Activated T-cell treated with anti-CD3 and anti-CD28 coated beads, Interleukin-2, amount 50 U/mL, for 4 hours (primary cell): Measurements from ENCODE around the gene C11orf97. TPM values are rescaled to one million over a fixed set of nuclear protein-coding genes. Genes with fewer than 3 reads are reported as not detected.
"Not testable (repeated sequence)": the region's sequence is repeated elsewhere in the genome, so short reads cannot be mapped to it uniquely, and the experiment has no call there.

Experiments
- ATAC-seq, 2 donors: fragments of 200-7000 bp; cut with Tn5 transposase; one replicate each; pipeline ENCODE4 v1.10.0; 2021
- DNase-seq: peaks from one replicate; pipeline ENCODE4 v3.0.0-alpha.2; 2020
- H3K27me3 Mint-ChIP-seq: one replicate; pipeline ENCODE4 v1.8.0; 2021; ENCODE audit warnings: low read depth, mixed read lengths
- H3K36me3 Mint-ChIP-seq: one replicate; pipeline ENCODE4 v1.8.0; 2022; ENCODE audit warnings: mixed read lengths; ENCODE audit not compliant: insufficient read depth
- H3K4me1 Mint-ChIP-seq: one replicate; pipeline ENCODE4 v1.8.0; 2021; ENCODE audit warnings: low read depth, mixed read lengths
- H3K4me3 Mint-ChIP-seq: one replicate; pipeline ENCODE4 v1.8.0; 2021; ENCODE audit warnings: mild to moderate bottlenecking, moderate library complexity, mixed read lengths
- H3K9me3 Mint-ChIP-seq: one replicate; pipeline ENCODE4 v1.8.0; 2021; ENCODE audit warnings: mixed read lengths
- total RNA-seq, 3 donors: library from RNA; stranded (reverse); gene quantifications; one replicate each; pipeline ENCODE4 v1.2.1, GENCODE V29; 2021

Gene C11orf97, protein sequence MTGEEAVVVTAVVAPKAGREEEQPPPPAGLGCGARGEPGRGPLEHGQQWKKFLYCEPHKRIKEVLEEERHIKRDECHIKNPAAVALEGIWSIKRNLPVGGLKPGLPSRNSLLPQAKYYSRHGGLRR
- not detected for total RNA-seq

DNA sequence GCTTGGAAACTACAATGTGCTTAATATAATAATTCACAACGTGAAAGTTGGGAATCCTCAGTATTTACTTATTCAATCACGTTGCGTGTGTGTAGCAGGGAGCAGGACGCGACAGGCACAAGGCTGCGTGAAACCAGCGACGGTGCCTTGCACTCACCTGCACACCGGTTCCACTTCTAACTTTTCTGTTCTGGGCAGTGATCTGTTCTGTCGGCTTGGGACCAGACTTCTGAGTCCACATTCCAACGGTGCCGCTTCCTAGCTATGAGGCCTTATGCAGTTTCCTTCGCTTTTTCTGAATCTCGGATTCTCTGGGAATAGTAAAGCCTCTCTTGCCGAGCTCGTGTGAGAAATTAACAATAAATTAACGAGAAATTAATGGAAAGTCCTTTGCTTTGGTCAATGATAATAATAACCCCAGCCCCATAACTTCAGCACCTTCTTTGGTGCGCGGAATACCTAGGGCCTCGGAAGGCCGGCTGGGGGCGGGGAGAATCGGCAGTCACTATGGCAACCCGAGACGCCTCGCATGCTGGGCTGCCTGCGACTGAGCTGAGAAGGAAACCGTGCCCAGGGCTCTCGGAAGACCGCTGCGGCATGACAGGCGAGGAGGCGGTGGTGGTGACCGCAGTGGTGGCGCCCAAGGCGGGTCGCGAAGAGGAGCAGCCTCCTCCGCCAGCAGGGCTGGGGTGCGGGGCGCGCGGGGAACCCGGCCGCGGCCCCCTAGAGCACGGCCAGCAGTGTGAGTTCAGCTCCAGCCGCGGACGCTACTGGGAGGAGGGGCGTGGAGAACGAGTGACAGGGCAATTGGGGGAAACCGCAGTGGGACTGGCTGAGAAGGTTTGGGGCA is at the start of gene C11orf97:
C11orf97 (plus strand) TSS at position 530 of the 850 bp plus-strand sequence; CDS start at position 598, 68 bp downstream.
- Mint-ChIP-seq H3K4me3 (peak within 1 kb of the TSS; percentile 73), H3K27me3 (peaks cover 27% of the 10 kb centered on the region), H3K9me3 (no peaks in the 10 kb centered on the region), H3K36me3 (no peaks in the 10 kb centered on the region), H3K4me1 (peaks cover 12% of the 10 kb centered on the region)
- DNase-seq (peak; percentile 57), ATAC-seq (peak; percentile 84 to 87)

DNA sequence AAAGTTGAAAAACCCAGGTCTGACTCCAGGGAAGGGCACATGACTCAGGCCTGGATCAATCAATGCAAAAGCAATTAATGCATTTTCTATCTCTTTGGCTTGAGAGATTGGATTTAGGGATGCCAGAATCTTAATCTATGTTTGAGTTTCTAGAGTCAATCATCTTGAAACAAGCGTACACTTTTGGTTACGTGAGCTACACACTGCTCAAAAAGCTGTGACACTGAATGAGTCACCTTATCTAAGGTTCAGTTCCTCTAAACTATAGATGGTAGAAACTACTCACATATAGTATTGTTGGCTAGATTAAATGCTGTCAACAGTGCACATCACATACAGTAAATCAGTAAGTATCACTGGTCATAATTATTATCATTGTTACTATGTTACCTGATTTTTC is 42.8 kb upstream of the C11orf97 start:
- peak in 1 of 2 donors; percentile 7 for ATAC-seq
- no peak for DNase-seq
- no peak overlapping the region for H3K4me3 Mint-ChIP-seq
- H3K4me1 Mint-ChIP-seq = peaks cover 13% of the 10 kb centered on the region
- H3K27me3 Mint-ChIP-seq = no peaks in the 10 kb centered on the region
- no peaks in the 10 kb centered on the region for H3K9me3 Mint-ChIP-seq
- peaks cover 54% of the 10 kb centered on the region for H3K36me3 Mint-ChIP-seq

GRCh38 chr11:94472916-94473799 is 39.1 kb upstream of the C11orf97 start:
- H3K9me3 Mint-ChIP-seq = no peaks in the 10 kb centered on the region
- DNase-seq (no peak), ATAC-seq (peak; percentile 40 to 56)
- no peak overlapping the region for H3K4me3 Mint-ChIP-seq
- peaks cover 18% of the 10 kb centered on the region for H3K4me1 Mint-ChIP-seq
- no peaks in the 10 kb centered on the region for H3K27me3 Mint-ChIP-seq
- peaks cover 54% of the 10 kb centered on the region for H3K36me3 Mint-ChIP-seq

GRCh38 chr11:94477624-94478023 is 34.6 kb upstream of the C11orf97 start:
- Mint-ChIP-seq H3K4me1 (peaks cover 18% of the 10 kb centered on the region), H3K4me3 (no peak overlapping the region), H3K9me3 (no peaks in the 10 kb centered on the region), H3K36me3 (peaks cover 54% of the 10 kb centered on the region), H3K27me3 (no peaks in the 10 kb centered on the region)
- DNase-seq (no peak), ATAC-seq (no peak)

GRCh38 chr11:94481342-94481741 is 30.9 kb upstream of the C11orf97 start:
- H3K36me3 Mint-ChIP-seq = peaks cover 49% of the 10 kb centered on the region
- no peaks in the 10 kb centered on the region for H3K27me3 Mint-ChIP-seq

DNA sequence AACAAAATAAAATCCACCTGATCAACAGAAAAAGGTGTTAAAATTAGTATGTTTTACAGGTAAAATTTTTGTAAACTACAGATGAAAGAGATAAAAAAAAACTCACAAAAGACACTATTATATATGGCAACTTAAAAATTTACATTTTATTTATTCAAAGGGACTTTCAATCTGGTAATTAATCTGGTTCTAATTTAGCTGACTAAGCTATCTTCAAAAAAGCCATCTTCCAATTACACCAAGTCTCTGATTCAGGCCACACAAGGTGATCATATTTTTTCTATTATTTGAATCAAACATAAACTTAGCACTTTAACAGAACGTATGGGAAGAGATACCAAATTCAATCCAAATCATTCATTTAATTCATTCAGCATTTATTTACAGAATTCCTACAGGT is 26.2 kb upstream of the C11orf97 start:
- Mint-ChIP-seq H3K9me3 (no peaks in the 10 kb centered on the region), H3K4me1 (peaks cover 2% of the 10 kb centered on the region), H3K27me3 (no peaks in the 10 kb centered on the region), H3K4me3 (no peak overlapping the region), H3K36me3 (peaks cover 59% of the 10 kb centered on the region)
- ATAC-seq = no peak
- no peak for DNase-seq

More at GRCh38 chr11:94481342-94481741, 30.9 kb upstream of the C11orf97 start:
- ATAC-seq (no peak), DNase-seq (no peak)
- Mint-ChIP-seq H3K9me3 (no peaks in the 10 kb centered on the region), H3K4me3 (no peak overlapping the region), H3K4me1 (peaks cover 5% of the 10 kb centered on the region)

DNA sequence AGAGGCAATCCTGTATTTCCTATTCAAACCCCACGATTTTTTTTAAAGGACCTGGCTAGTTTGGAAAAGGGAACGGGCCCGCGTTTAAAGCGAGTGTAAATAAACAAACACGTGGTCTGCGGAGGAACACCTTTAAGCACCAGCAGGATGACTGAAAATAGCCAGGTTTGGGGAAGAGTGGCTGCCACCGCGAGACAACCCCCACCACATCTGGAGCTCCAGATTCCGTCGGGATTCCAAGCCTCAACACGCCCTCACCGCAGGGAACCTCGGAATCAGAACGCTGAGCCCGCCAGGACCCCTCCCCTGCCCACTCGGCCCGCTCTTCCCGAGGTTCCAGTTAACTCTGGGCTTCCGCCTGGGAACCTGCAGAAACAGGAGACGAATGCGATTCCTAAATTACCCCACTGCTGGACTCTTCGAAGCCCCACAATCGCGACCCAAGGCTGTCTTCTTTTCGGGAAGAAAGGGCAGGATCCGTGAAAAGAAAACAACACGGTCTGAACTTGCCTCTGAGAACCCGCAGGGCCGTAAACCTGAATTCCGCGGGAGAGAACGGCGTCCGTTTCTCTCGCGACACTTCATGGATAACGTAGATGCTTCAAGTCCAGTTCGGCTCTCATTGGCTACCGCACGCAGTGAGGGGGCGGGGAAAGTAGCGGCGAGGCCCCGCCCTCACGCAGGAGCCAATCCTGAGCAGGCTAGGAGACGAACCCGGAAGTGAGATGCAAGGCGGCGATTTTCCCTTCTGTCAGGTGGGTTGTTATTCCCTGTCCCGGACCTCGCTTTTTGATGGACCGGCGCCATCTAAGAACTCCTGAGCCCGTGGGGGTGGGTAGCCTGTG is 18.8 kb upstream of the C11orf97 start, which contains the start of the genes ANKRD49 and MRE11:
ANKRD49 (plus strand) TSS at position 704 of the 845 bp plus-strand sequence. CDS start 2,710 bp downstream, outside the sequence.
MRE11 (minus strand) TSS at position 564 of the 845 bp plus-strand sequence. CDS start 1,043 bp downstream, outside the sequence.
- DNase-seq = peak; percentile 95
- no peaks in the 10 kb centered on the region for H3K9me3 Mint-ChIP-seq
- peak; percentile 99 for ATAC-seq
- H3K36me3 Mint-ChIP-seq = peaks cover 24% of the 10 kb centered on the region
- H3K4me1 Mint-ChIP-seq = peaks cover 32% of the 10 kb centered on the region
- no peaks in the 10 kb centered on the region for H3K27me3 Mint-ChIP-seq
- H3K4me3 Mint-ChIP-seq = peak within 1 kb of the TSS; percentile 96

DNA sequence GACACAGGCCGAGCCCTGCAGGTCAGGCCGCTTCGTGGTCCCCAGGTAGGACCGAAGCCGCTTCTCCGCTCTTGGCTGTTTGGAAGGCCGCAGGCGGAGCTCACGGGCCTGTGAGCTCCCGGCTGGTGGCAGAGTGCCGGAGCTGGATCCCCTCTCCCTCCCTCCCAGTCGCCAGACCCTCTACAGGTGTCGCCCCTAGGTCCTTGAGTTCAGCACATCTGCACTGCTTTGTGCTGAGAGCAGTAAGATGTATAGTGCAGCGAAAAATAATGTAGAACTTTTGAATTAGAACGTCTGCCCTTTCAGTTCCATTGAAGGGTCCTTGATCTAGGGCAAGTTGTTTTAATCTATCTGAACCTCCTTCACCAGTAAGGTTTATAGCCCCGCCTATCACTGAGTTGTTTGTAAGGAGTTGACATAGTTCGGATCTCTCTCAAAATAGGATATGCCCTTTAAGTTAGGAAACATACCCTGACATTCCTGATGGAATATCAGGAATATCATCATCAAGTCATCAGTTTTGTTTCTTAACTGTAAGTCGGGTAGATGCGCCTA is 18.1 kb upstream of the C11orf97 start:
- H3K27me3 Mint-ChIP-seq = no peaks in the 10 kb centered on the region
- peaks cover 32% of the 10 kb centered on the region for H3K4me1 Mint-ChIP-seq
- H3K9me3 Mint-ChIP-seq = no peaks in the 10 kb centered on the region
- peak overlapping the region; percentile 96 for H3K4me3 Mint-ChIP-seq
- DNase-seq = no peak
- peaks cover 22% of the 10 kb centered on the region for H3K36me3 Mint-ChIP-seq
- peak; percentile 69 to 72 for ATAC-seq

DNA sequence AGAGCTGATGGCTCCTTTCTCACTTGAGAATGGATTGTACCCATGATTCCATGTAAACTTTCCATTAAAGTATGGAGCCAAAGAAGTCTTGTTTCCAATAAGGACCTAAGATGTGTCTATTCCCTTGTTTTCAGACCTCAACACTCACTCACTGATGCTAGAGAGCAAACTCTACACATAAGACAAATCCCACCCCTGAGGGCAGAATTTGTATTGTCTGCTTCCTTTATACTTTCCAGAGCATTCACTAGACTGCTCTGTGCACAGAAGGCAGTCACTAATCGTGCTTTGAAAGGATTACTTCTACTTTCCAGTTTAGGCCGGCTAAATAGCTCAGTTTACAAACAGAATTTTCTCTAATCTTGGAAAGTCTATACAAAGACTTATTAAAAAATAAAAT is 12.1 kb upstream of the C11orf97 start:
- H3K4me3 Mint-ChIP-seq = no peak overlapping the region
- ATAC-seq (no peak), DNase-seq (no peak)
- no peaks in the 10 kb centered on the region for H3K27me3 Mint-ChIP-seq
- H3K36me3 Mint-ChIP-seq = peaks cover 14% of the 10 kb centered on the region
- peaks cover 7% of the 10 kb centered on the region for H3K4me1 Mint-ChIP-seq
- no peaks in the 10 kb centered on the region for H3K9me3 Mint-ChIP-seq

- Mint-ChIP-seq H3K4me3 (no peak overlapping the region), H3K36me3 (peaks cover 12% of the 10 kb centered on the region), H3K27me3 (no peaks in the 10 kb centered on the region), H3K9me3 (no peaks in the 10 kb centered on the region), H3K4me1 (peaks cover 2% of the 10 kb centered on the region)
- ATAC-seq (no peak), DNase-seq (no peak)
Measured at GRCh38 chr11:94501522-94501921, 10.7 kb upstream of the C11orf97 start.

DNA sequence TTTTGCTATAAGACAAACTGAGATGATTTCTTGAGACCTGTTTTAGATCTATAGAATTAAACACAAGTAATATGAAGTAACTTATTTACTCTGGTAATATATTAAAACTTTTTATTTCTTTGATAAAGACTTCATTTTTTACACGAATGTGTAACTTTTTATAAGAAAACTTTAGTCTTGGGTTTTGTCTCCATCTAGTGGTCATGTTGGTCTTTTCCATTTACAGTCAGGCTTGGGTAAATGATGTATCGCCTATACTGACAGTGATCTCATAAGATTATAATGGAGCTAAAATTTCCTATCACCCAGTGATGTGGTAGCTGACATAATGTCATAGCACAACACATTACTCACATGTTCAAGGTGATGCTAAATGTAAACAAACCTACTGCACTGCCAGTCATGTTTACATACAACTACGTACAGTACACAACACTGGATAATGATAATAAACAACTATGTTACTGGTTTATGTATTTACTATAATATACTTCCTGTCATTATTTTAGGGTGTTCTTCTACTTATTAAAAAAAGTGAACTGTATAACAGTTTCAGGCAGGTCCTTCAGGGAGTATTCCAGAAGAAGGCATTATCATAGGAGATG is 7.5 kb upstream of the C11orf97 start:
- Mint-ChIP-seq H3K36me3 (peaks cover 3% of the 10 kb centered on the region), H3K4me1 (no peaks in the 10 kb centered on the region), H3K9me3 (no peaks in the 10 kb centered on the region), H3K4me3 (no peak overlapping the region), H3K27me3 (peaks cover 2% of the 10 kb centered on the region)
- ATAC-seq (peak in 1 of 2 donors; percentile 61), DNase-seq (no peak)

GRCh38 chr11:94506513-94506912 is 5.7 kb upstream of the C11orf97 start:
- ATAC-seq, H3K9me3 Mint-ChIP-seq, H3K36me3 Mint-ChIP-seq, DNase-seq, H3K4me3 Mint-ChIP-seq, H3K4me1 Mint-ChIP-seq: not testable (repeated sequence)
- H3K27me3 Mint-ChIP-seq = peaks cover 11% of the 10 kb centered on the region

DNA sequence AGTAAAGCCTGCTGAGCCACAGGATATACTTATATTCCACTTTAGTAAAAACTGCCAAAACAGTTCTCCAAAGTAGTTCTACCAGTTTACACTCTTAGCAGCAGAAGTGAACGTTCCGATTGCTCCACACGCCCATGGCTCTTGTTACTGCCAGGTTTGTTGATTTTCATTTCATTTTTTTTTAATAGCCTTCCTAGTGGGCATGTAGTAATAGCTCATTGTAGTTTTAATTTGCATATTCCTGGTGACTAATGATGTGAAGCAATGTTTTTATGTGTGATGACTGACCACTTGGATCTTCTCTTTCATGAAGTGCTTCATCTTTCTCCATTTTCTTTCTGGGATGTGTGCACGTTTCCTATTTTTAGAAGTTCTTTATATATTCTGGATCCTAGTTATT is 4.8 kb upstream of the C11orf97 start:
- H3K27me3 Mint-ChIP-seq = peaks cover 19% of the 10 kb centered on the region
- H3K4me3 Mint-ChIP-seq = no peak overlapping the region
- no peak for DNase-seq
- H3K36me3 Mint-ChIP-seq = no peaks in the 10 kb centered on the region
- peaks cover 7% of the 10 kb centered on the region for H3K4me1 Mint-ChIP-seq
- H3K9me3 Mint-ChIP-seq = no peaks in the 10 kb centered on the region
- ATAC-seq = no peak
